SK-MEL-5 (cell line): ENCODE results near the gene GLOD4. TPM values are rescaled to one million over a fixed set of nuclear protein-coding genes. Genes with fewer than 3 reads are reported as not detected.
"Not testable (repeated sequence)": the region's sequence is repeated elsewhere in the genome, so short reads cannot be mapped to it uniquely, and the experiment has no call there.

Experiments
- DNase-seq: peaks from one replicate; pipeline ENCODE4 v3.0.0-alpha.2; 2016; ENCODE audit warnings: low read depth, low spot score
- in situ Hi-C: cut with HindIII; loops from 2 replicates; pipeline ENCODE4 v1.10.0; 2016; ENCODE audit warnings: low sequenced_read_pairs, high pct_unique_total_duplicates, low pct_unique_long_range_greater_than_20kb
- total RNA-seq: library from RNA; depleted of rRNA; stranded (reverse); fragments of >200 nt; shearing (Covaris generic); gene quantifications from 2 replicates; pipeline ENCODE4 v1.2.3, GENCODE V29; 2014

Gene GLOD4
- total RNA-seq, 1 experiment from 2014 or later = 89.3 TPM

DNA sequence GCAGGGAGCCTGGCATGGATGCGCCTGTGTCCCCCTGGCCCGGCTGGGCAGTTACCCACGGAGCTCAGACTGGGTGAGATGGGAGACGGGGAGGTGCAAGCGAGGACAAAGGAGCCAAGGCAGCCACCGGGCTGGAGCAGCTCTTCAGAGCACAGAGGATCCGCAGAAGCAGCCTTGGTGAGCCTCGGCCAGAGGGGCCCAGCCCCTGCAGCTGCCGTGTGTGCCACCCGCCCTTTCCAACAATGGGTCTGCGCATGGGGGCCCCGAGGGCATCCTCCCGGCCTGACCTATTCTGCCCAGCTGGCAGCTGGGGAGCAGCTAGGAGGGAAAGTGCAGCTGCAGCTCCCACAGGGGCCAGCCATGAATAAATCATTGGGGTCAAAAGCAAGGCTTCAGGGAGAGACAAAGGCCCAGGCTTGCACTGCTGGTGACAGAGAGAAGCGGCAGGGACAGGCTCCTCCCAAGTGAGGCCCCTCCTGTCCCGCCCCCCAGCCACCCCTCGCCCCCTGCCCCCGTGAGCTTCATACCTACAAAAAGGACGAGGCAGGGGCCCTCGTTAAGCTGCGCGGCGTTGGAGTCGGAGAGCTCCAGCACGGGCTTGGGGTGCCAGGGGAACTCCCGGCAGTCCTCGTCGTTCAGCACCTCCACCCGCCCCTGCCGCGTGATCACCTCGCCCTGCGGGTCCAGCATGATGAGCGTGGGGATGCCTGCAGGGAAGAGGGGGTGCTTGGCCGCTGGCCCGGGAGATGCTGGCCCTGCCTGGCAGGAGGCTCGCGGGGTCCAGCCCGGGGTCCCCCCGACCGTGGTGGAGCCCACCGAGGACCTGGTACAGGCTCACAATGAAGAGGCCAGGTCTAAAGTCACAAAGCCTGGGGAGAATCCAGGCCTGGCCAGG is 22.7 kb upstream of the GLOD4 start:
- in situ Hi-C loops = no loop called here
- no peak for DNase-seq

GRCh38 chr17:802901-803881 is 21.1 kb upstream of the GLOD4 start:
- no peak for DNase-seq
- in situ Hi-C loops = no loop called here

GRCh38 chr17:802481-802880 is 20.4 kb upstream of the GLOD4 start:
- DNase-seq = no peak
- in situ Hi-C loops = no loop called here

DNA sequence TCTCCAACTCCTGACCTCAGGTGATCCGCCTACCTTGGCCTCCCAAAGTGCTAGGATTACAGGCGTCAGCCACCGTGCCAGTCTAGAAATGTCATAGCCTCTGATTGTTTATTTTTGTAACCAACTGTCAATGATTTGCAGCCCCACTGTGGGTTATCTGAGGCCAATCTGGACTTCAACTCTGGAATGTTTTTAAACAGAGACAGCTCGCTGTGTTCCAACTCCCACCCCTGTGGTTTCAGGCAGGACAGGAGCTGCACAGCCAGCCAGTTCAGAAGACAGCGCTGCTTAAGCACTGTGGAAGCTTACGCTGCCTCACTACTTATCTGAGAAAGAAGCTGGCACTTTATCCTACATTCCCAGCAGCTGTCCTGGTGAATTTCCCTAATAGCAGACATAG is 19.6 kb upstream of the GLOD4 start:
- no peak for DNase-seq
- in situ Hi-C loops = no loop called here

- DNase-seq = no peak
- in situ Hi-C loops = no loop called here
Measured at GRCh38 chr17:800446-801242, 18.6 kb upstream of the GLOD4 start.

- in situ Hi-C loops = no loop called here
- DNase-seq = no peak
Measured at GRCh38 chr17:799261-799660, 17.2 kb upstream of the GLOD4 start.

- in situ Hi-C loops = no loop called here
- DNase-seq = no peak
Measured at GRCh38 chr17:798246-798645, 16.2 kb upstream of the GLOD4 start.

- no peak for DNase-seq
- in situ Hi-C loops = no loop called here
Measured at GRCh38 chr17:797236-797840, 15.3 kb upstream of the GLOD4 start.

GRCh38 chr17:796609-797008 is 14.5 kb upstream of the GLOD4 start:
- no peak for DNase-seq
- in situ Hi-C loops = no loop called here

GRCh38 chr17:795721-796120 is 13.6 kb upstream of the GLOD4 start:
- no peak for DNase-seq
- in situ Hi-C loops = no loop called here

DNA sequence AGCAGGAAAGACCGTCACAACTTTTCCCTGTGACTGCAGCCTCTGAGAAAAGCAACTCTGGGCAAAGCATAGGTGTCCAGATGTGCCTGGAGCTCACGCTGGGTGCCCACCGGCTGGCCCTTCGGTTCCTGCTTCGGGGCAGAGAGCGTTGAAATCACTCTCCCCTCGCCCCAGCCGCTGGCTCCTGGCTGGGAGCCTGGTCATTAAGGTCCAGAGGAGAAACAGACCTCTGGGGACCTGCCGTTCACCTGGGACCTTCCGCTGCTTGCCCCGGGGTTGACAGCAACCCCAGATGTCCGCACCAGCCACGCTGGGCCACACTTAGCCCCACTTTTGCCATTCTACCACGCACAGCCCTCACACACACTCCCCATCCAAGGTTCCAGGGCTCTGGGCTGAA is 13.2 kb upstream of the GLOD4 start:
- in situ Hi-C loops = no loop called here
- DNase-seq = no peak

- peak; percentile 62 for DNase-seq
- in situ Hi-C loops = no loop called here
Measured at GRCh38 chr17:794876-795275, 12.8 kb upstream of the GLOD4 start.

DNA sequence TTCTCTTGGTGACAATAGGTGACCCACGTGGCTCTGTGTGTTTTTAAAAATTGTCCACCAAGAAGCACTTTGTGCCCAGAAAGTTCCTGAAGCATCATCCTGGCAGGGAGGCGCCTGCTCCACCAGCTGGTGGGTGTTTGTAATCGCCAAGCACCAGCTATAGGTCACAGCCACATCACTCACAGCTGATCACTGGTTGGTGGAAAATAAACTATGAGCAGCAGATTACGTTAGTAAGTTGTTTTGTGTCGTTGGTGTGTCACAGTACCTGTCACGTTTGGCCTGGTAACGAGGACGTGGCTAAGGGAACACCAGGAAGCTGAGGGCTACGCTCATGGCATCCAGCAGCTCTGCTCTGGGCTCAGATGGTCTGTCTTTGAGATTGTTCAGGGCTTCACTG is 10.2 kb upstream of the GLOD4 start:
- in situ Hi-C loops = no loop called here
- DNase-seq = peak; percentile 23

DNA sequence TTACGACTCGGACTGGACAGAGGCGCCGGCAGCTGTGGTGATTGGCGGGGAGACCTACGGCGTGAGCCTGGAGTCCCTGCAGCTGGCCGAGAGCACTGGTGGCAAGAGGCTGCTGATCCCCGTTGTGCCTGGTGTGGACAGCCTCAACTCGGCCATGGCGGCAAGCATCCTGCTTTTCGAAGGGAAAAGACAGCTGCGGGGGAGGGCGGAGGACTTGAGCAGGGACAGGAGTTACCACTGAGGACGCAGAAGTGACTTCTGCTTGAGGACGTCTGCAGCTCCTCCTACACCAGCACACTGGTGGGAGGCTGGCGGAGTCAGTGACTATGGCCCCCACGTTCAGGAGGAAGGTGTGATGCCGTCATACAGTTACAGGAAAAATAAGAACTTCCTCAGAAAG is 9.7 kb upstream of the GLOD4 start:
- in situ Hi-C loops = no loop called here
- DNase-seq = no peak

DNA sequence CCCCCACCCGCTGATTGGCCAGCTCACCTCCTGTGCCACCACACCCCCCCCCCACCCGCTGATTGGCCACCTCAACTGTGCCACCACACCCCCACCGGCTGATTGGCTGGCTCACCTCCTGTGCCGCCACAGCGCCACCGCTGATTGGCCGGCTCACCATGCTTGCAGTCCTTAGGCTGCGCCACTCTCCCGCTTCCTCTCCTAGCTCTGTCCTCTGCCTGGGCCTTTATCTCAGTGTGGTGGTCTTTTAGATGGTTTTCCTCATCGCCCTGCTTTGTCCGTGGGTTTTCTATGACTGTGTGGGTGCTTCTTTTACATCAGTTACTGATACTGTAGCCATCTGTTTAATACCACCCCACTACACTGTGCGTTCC is 8.8 kb upstream of the GLOD4 start:
- in situ Hi-C loops, DNase-seq: not testable (repeated sequence)

- DNase-seq, in situ Hi-C loops: not testable (repeated sequence)
Measured at GRCh38 chr17:789931-790873, 8.1 kb upstream of the GLOD4 start.
